ENCODE measurements around the gene ARHGAP30.
A peak's percentile ranks its signal among the peaks of the same experiment; 100 is the strongest.
"Not testable (repeated sequence)": the region's sequence is repeated elsewhere in the genome, so short reads cannot be mapped to it uniquely, and the experiment has no call there.

Gene ARHGAP30, protein sequence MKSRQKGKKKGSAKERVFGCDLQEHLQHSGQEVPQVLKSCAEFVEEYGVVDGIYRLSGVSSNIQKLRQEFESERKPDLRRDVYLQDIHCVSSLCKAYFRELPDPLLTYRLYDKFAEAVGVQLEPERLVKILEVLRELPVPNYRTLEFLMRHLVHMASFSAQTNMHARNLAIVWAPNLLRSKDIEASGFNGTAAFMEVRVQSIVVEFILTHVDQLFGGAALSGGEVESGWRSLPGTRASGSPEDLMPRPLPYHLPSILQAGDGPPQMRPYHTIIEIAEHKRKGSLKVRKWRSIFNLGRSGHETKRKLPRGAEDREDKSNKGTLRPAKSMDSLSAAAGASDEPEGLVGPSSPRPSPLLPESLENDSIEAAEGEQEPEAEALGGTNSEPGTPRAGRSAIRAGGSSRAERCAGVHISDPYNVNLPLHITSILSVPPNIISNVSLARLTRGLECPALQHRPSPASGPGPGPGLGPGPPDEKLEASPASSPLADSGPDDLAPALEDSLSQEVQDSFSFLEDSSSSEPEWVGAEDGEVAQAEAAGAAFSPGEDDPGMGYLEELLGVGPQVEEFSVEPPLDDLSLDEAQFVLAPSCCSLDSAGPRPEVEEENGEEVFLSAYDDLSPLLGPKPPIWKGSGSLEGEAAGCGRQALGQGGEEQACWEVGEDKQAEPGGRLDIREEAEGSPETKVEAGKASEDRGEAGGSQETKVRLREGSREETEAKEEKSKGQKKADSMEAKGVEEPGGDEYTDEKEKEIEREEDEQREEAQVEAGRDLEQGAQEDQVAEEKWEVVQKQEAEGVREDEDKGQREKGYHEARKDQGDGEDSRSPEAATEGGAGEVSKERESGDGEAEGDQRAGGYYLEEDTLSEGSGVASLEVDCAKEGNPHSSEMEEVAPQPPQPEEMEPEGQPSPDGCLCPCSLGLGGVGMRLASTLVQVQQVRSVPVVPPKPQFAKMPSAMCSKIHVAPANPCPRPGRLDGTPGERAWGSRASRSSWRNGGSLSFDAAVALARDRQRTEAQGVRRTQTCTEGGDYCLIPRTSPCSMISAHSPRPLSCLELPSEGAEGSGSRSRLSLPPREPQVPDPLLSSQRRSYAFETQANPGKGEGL

DNA sequence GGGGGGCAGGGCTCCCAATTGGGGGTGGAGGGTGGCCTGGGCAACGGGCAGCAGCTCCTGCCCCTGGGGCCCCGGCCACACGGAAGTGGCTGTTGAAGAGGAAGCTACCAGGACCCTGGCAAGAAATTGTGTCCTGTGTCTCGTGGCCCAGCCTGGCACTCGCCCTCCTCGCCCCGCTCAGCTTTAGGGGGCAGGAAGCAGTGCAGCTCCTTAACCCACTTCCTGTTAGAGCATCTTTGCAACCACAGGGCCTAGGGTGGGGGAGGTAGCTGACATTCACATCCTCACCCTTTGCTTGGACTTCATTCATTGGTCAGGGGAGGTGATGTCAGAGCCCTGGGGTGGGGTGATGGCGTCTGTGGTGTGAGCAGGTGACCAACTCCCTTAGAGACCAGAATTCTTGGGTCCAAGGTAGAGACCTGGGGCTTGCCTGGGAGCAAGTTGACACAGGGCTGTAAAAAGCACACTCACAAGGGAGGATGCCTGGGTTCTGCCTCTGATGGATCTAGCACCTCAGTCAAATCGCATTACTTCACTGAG lies at the start of gene ARHGAP30:
Gene ARHGAP30 (minus strand): TSS at position 161 of the 540 bp plus-strand sequence. CDS start 267 bp downstream, outside the sequence.
- DNase-seq (ENCODE audit: low read depth, low spot score): no peak
- in situ Hi-C loops (cut with HindIII; ENCODE audit: low sequenced_read_pairs): no loop called here
- TF ChIP-seq, protein P1, sequence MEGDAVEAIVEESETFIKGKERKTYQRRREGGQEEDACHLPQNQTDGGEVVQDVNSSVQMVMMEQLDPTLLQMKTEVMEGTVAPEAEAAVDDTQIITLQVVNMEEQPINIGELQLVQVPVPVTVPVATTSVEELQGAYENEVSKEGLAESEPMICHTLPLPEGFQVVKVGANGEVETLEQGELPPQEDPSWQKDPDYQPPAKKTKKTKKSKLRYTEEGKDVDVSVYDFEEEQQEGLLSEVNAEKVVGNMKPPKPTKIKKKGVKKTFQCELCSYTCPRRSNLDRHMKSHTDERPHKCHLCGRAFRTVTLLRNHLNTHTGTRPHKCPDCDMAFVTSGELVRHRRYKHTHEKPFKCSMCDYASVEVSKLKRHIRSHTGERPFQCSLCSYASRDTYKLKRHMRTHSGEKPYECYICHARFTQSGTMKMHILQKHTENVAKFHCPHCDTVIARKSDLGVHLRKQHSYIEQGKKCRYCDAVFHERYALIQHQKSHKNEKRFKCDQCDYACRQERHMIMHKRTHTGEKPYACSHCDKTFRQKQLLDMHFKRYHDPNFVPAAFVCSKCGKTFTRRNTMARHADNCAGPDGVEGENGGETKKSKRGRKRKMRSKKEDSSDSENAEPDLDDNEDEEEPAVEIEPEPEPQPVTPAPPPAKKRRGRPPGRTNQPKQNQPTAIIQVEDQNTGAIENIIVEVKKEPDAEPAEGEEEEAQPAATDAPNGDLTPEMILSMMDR (IDR thresholded peaks at IDR 0.05; ENCODE audit: low read depth, low read length): no peak
- no peak within 1 kb of the TSS for H3K4me3 ChIP-seq (ENCODE audit: low read depth, low read length)

DNA sequence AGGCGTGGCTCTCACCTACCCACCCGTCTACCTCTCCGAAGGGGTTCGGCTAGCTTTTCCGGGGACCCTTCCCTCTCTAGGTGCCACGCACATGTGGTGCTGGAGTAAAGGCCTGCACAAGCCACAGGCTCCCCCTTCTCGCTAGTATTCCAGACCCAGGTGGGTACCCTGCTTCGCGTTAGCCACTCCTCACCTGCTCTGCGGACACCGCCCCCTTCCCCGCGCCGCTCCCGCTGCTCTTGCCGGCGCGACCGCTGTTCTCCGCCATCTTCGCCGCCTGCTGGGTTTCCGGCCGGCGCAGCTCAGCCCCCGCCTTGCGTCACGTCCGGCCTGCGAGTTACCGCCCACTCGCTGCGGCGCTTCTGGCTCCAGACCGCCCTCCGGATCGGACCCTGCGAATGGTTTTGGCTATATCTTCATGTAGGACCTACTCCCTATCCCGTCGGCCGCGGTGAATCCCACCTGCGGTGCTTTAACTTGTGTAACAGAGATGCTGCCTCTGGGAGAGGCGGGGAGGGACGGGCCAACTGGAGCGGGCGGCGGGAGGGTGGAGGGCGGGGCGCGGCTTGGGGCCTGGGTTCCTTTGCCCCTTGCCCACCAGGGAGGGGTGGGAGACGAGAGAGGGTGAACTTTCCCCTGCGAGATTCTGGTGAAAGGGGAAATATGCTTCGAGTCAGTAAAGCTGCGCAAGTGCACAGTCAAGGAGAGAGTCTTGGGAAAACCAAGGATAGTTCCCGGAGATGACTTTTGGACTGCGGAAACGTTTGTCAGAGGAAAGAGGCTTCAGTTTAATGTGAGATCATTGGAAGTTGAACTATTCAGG lies 48.3 kb upstream of the ARHGAP30 start, which contains the start of the genes NIT1 and PFDN2:
Gene NIT1 (plus strand): TSS at position 347 of the 823 bp plus-strand sequence. CDS start 72 bp downstream, at position 419.
Gene PFDN2 (minus strand): TSS at position 279 of the 823 bp plus-strand sequence. CDS start 11 bp downstream, at position 268.
- TF ChIP-seq, protein P1 (IDR thresholded peaks at IDR 0.05; ENCODE audit: low read depth, low read length): no peak
- in situ Hi-C loops (cut with HindIII; ENCODE audit: low sequenced_read_pairs): no loop called here
- H3K4me3 ChIP-seq (ENCODE audit: low read depth, low read length): peak within 1 kb of the TSS; percentile 87
- DNase-seq (ENCODE audit: low read depth, low spot score): peak; percentile 90

DNA sequence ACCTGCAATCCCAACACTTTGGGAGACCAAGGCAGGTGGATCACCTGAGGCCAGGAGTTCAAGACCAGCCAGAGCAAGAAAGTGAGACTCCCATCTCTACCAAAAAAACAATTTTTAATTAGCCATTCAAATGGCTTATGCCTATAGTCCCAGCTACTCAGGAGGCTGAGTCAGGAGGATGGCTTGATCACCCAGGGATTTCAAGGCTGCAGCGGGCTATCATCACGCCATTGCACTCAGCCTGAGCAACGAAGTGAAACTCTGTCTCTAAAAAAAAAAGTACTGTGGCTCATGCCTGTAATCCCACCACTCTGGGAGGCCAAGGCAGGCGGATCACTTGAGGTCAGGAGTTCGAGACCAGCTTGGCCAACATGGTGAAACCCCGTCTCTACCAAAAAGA lies 46.3 kb upstream of the ARHGAP30 start:
- DNase-seq (ENCODE audit: low read depth, low spot score); H3K4me3 ChIP-seq (ENCODE audit: low read depth, low read length); in situ Hi-C loops (cut with HindIII; ENCODE audit: low sequenced_read_pairs): not testable (repeated sequence)

DNA sequence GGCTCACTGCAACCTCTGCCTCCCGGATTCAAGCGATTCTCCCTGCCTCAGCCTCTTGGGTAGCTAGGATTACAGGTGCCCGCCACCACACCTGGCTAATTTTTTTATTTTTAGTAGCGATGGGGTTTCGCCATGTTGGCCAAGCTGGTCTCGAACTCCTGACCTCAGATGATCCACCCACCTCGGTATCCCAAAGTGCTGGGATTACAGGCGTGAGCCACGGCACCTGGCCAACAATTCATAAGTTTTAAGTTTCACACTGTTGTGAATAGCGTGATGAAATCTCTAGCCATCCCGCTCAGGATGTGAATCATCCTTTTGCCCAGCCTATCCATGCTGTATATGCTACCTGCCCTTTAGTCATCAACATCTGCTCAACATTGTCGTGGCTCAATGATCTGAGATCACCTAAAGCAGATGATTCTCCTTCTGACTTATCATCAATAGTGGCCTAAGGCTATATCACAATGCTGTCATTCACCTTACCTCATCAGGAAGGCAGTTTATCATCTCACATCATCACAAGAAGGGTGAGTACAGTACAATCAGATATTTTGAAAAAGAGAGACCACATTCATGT lies 45.5 kb upstream of the ARHGAP30 start:
- DNase-seq (ENCODE audit: low read depth, low spot score): peak; percentile 93
- TF ChIP-seq, protein P1 (IDR thresholded peaks at IDR 0.05; ENCODE audit: low read depth, low read length): no peak
- H3K4me3 ChIP-seq (ENCODE audit: low read depth, low read length): no peak overlapping the region
- in situ Hi-C loops (cut with HindIII; ENCODE audit: low sequenced_read_pairs): no loop called here

DNA sequence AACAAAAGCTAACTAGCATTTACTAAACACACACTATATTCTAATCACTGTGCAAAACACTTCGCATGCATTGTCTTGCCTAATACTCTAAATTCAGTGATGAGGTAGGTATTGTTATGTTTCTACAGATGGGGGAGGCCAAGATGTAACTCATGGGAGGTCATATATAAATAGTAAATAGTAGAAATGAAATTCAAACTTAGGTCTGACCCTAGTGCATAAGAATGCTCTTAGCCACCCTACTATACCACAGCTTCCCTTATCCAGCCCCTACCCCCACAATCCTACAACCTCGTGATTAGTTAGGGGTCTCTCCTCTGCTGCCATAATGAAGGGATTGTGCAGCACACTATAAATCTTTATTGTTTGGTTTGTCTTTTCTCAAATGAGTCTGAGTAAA lies 44.9 kb upstream of the ARHGAP30 start:
- TF ChIP-seq, protein P1 (IDR thresholded peaks at IDR 0.05; ENCODE audit: low read depth, low read length): no peak
- H3K4me3 ChIP-seq (ENCODE audit: low read depth, low read length): no peak overlapping the region
- in situ Hi-C loops (cut with HindIII; ENCODE audit: low sequenced_read_pairs): no loop called here
- DNase-seq (ENCODE audit: low read depth, low spot score): no peak

DNA sequence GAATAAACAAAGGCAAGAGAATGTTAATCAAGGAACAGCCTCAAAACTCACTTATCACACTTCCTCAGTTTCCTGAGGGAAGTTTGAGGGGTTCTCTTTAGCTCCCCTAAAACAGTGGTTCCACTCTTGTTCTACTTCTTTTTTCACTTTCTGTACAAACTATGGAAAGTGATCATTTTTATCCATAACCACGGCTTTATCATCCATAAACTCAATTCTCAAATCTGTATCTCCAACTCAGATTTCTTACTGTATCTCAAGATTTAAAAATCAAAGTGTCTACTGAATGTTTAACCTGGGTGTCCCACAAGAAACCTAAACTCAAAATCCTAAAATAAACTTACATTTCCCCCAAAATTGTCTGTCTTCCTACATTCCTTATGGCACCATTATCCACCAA lies 44.2 kb upstream of the ARHGAP30 start:
- TF ChIP-seq, protein P1 (IDR thresholded peaks at IDR 0.05; ENCODE audit: low read depth, low read length): no peak
- no peak overlapping the region for H3K4me3 ChIP-seq (ENCODE audit: low read depth, low read length)
- DNase-seq (ENCODE audit: low read depth, low spot score): no peak
- in situ Hi-C loops (cut with HindIII; ENCODE audit: low sequenced_read_pairs): no loop called here

All from astrocyte of the spinal cord (primary cell).